Mesothelial cell of epicardium (in vitro differentiated cells): ENCODE measurements around the gene BDNF. TPM values are rescaled to one million over a fixed set of nuclear protein-coding genes. Genes with fewer than 3 reads are reported as not detected.

ENCODE experiments used
- DNase-seq, 2 experiments: peaks; one replicate each; pipeline ENCODE4 v3.0.0; 2021; ENCODE audit warnings: low spot score in 2 of 2; ENCODE audit not compliant: unreplicated experiment in 2 of 2
- H3K27ac Mint-ChIP-seq: 2 replicates; pipeline ENCODE4 v1.8.0; 2021; ENCODE audit warnings: mixed read lengths
- H3K27me3 Mint-ChIP-seq: 2 replicates; pipeline ENCODE4 v1.8.0; 2021; ENCODE audit warnings: low read depth, mixed read lengths
- H3K36me3 Mint-ChIP-seq: 2 replicates; pipeline ENCODE4 v1.8.0; 2021; ENCODE audit warnings: mixed read lengths
- H3K4me1 Mint-ChIP-seq: 2 replicates; pipeline ENCODE4 v1.8.0; 2021; ENCODE audit warnings: mixed read lengths
- H3K4me3 Mint-ChIP-seq: 2 replicates; pipeline ENCODE4 v1.8.0; 2021; ENCODE audit warnings: mild to moderate bottlenecking, moderate library complexity, mixed read lengths
- H3K9me3 Mint-ChIP-seq: 2 replicates; pipeline ENCODE4 v1.8.0; 2021; ENCODE audit warnings: mixed read lengths
- total RNA-seq: library from RNA; stranded (reverse); gene quantifications from 3 replicates; pipeline ENCODE4 v1.2.1, GENCODE V29; 2021
- TF ChIP-seq, protein P1 (sequence below): fragments of 200-600 bp; sonication (generic); IDR thresholded peaks from one replicate; pipeline ENCODE4 v1.5.0; 2021; ENCODE audit warnings: antibody characterized with exemption; ENCODE audit not compliant: unreplicated experiment

Gene BDNF
- total RNA-seq, 1 donor from 2014 or later, result 7.9 TPM

DNA sequence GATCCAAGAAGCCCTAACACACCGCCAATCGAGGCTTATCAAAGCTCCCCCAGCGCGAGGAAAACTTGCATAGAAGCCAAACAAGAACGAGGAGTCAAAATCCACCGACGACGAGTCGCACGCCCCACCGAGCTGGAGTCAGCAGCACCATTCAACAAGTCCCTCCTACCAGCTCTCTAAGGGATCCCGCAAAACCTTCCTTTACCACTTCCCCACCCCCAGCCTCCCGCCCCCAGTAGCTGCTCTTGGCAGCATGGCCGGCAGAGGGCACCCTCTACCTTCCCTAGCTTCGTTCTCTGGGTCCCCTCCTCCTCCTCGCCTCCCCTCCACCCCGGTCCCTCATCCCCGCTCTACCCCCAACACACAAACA, 1.4 kb downstream of the BDNF start:
- Mint-ChIP-seq H3K27ac (peak overlapping the region; percentile 91), H3K4me1 (peaks cover 61% of the 10 kb centered on the region), H3K36me3 (no peaks in the 10 kb centered on the region), H3K27me3 (peaks cover 13% of the 10 kb centered on the region), H3K4me3 (peak overlapping the region; percentile 84), H3K9me3 (no peaks in the 10 kb centered on the region)
- TF ChIP-seq, protein P1, sequence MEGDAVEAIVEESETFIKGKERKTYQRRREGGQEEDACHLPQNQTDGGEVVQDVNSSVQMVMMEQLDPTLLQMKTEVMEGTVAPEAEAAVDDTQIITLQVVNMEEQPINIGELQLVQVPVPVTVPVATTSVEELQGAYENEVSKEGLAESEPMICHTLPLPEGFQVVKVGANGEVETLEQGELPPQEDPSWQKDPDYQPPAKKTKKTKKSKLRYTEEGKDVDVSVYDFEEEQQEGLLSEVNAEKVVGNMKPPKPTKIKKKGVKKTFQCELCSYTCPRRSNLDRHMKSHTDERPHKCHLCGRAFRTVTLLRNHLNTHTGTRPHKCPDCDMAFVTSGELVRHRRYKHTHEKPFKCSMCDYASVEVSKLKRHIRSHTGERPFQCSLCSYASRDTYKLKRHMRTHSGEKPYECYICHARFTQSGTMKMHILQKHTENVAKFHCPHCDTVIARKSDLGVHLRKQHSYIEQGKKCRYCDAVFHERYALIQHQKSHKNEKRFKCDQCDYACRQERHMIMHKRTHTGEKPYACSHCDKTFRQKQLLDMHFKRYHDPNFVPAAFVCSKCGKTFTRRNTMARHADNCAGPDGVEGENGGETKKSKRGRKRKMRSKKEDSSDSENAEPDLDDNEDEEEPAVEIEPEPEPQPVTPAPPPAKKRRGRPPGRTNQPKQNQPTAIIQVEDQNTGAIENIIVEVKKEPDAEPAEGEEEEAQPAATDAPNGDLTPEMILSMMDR, result peak; percentile 71
- peak; percentile 72 to 92 for DNase-seq

DNA sequence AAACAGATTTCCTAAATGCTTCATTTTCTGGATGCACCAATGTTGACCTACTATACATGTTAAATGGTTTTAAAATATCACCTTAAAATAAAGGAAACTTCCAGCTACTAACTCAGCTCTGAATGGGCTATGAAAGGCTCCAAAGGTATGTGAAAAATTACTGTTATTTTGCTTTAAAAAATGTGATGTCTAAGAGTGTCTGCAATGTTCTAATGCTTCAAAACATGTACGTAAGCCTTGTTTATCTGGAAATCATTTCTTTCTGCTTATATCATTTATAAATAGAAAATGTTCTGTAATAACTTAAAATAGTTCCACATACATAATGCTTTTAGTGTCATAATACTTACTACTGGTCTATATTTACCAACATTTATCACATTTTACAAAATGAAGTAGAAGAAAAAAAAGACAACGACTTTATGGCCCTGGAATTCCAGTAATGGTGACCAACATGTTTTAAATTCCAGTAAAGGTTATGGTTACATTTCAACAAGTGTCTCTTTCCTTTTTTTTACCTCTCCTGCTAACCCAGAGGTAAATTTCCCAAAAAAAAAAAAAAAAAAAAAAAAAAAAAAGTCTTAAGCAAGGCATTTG, 2.5 kb downstream of the BDNF start:
- H3K36me3 Mint-ChIP-seq, result no peaks in the 10 kb centered on the region
- peaks cover 60% of the 10 kb centered on the region for H3K4me1 Mint-ChIP-seq
- no peaks in the 10 kb centered on the region for H3K9me3 Mint-ChIP-seq
- peak overlapping the region; percentile 57 for H3K27ac Mint-ChIP-seq
- peaks cover 11% of the 10 kb centered on the region for H3K27me3 Mint-ChIP-seq
- DNase-seq, result no peak
- peak overlapping the region; percentile 84 for H3K4me3 Mint-ChIP-seq
- TF ChIP-seq, protein P1, result no peak

DNA sequence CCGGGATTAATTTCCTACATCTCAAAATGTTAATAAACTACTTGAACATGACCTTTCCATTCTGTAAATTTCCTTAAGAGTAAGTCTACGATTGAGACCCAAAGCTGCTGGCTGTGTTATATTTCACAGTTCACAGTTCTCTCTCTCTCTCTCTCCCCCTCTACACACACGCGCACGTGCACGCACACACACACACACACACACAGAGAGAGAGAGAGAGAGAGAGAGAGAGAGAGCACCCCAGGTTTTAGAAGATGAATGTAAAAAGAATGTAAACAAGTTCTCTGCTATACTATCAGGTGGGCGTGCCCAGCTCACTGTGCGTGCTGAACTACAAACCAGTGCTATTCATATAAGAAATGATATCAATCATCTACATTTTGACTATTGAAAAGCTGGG, 3.3 kb downstream of the BDNF start:
- Mint-ChIP-seq H3K4me1 (peaks cover 56% of the 10 kb centered on the region), H3K27ac (peak overlapping the region; percentile 57), H3K36me3 (no peaks in the 10 kb centered on the region), H3K9me3 (no peaks in the 10 kb centered on the region), H3K4me3 (peak overlapping the region; percentile 32), H3K27me3 (peaks cover 6% of the 10 kb centered on the region)
- no peak for DNase-seq
- TF ChIP-seq, protein P1, result no peak

DNA sequence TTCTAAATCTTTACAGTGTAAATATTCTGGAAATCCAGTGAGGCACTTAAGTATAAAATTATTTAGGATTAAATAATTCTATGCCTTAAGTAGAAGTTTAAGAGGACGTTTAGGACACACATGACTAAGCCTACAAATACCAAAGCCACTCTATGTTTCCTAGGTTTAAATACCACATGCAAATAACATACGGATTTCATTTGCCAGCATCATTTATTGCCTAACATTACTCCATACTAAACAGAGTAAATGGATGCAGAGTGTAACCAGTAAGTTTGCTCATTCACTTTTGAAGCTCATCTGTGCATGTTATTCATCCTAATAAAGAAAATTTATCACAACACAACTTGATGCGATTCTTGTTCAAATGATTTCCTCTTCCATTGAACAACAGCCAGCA, 4.1 kb downstream of the BDNF start:
- H3K27me3 Mint-ChIP-seq, result peaks cover 1% of the 10 kb centered on the region
- no peak overlapping the region for H3K4me3 Mint-ChIP-seq
- H3K4me1 Mint-ChIP-seq, result peaks cover 48% of the 10 kb centered on the region

DNA sequence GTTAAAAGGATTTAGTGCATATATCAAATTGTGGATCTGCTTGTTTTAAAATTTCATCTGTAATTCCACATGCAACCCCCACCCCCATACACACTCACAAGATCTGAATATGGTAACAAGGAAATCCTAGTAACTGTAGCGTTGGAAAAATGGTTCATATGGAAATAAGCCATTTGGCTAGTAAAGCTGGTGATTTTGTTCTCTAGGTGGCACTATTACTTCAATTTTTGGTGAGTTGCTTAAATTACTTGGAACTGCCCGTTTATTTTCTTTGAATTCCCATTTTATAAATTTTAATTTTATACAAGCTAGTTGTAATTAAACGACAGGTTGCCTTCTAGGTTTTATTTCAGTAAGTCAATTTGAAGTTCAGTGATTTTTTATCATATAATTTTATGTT, 5.3 kb downstream of the BDNF start:
- TF ChIP-seq, protein P1, result no peak
- Mint-ChIP-seq H3K36me3 (no peaks in the 10 kb centered on the region), H3K4me1 (peaks cover 43% of the 10 kb centered on the region), H3K4me3 (no peak overlapping the region), H3K9me3 (no peaks in the 10 kb centered on the region), H3K27ac (peak overlapping the region; percentile 29), H3K27me3 (no peaks in the 10 kb centered on the region)
- DNase-seq, result no peak

More for the DNA sequence above, 4.1 kb downstream of the BDNF start:
- H3K9me3 Mint-ChIP-seq, result no peaks in the 10 kb centered on the region
- peak overlapping the region; percentile 57 for H3K27ac Mint-ChIP-seq
- TF ChIP-seq, protein P1, result no peak
- no peaks in the 10 kb centered on the region for H3K36me3 Mint-ChIP-seq
- DNase-seq, result no peak

DNA sequence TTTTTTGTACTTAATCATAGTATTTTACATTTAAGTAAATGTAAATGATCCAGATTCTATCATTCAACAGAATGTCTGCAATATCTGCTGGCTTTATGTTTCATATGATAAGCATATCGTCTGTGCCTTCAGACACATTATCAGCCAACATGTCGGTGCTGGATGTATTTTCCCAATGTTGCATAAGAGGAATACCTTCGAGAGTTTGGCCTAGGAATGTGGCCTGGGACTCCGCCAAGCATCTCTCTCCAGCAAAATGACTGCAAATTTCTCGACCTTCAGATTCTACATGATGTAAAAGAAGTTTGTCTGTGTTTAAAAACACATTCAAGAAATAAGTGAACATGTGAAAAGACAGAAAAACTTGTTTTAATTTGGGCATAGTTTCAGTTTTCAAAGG, 6.9 kb downstream of the BDNF start:
- H3K27me3 Mint-ChIP-seq, result no peaks in the 10 kb centered on the region
- no peak overlapping the region for H3K4me3 Mint-ChIP-seq
- no peaks in the 10 kb centered on the region for H3K9me3 Mint-ChIP-seq
- no peak for DNase-seq
- H3K27ac Mint-ChIP-seq, result peak overlapping the region; percentile 60
- no peaks in the 10 kb centered on the region for H3K36me3 Mint-ChIP-seq
- H3K4me1 Mint-ChIP-seq, result peaks cover 30% of the 10 kb centered on the region
- TF ChIP-seq, protein P1, result no peak
